Transverse colon (tissue), 4 donors: ENCODE results near the gene PDLIM1. TPM values are rescaled to one million over a fixed set of nuclear protein-coding genes. Genes with fewer than 3 reads are reported as not detected.

Experiments used
- DNase-seq: peaks from one replicate; pipeline ENCODE4 v3.0.0-alpha.2; 2019
- H3K27ac ChIP-seq, 4 donors: fragments of 200-600 bp; sonication (generic); 2 replicates each; pipeline ENCODE4 v1.5.1; 2016 to 2018; ENCODE audit warnings: inconsistent platforms in 4 of 4
- H3K27me3 ChIP-seq: fragments of 200-600 bp; sonication (generic); 2 replicates; pipeline ENCODE4 v1.5.1; 2017; ENCODE audit warnings: inconsistent platforms
- H3K36me3 ChIP-seq, 4 donors: fragments of 200-600 bp; sonication (generic); 2 replicates each; pipeline ENCODE4 v1.5.1; 2017 to 2019; ENCODE audit warnings: inconsistent platforms in 4 of 4
- H3K4me1 ChIP-seq, 4 donors: fragments of 200-600 bp; sonication (generic); 2 replicates each; pipeline ENCODE4 v1.5.1; 2017 to 2020; ENCODE audit warnings: inconsistent platforms in 4 of 4
- H3K4me3 ChIP-seq, 4 donors: fragments of 200-600 bp; sonication (generic); 1 replicate in 1 of 4; 2 replicates in 3 of 4; pipeline versions ENCODE4 v1.5.1 to v1.6.1; 2017 to 2019; ENCODE audit warnings: inconsistent platforms in 4 of 4
- H3K9me3 ChIP-seq, 2 donors: fragments of 200-600 bp; sonication (generic); 2 replicates each; pipeline ENCODE4 v1.5.1; 2017 to 2019; ENCODE audit warnings: inconsistent platforms in 2 of 2
- CTCF ChIP-seq, 5 experiments: fragments of 200-600 bp in 3 of 5; fragments of 450-650 bp in 2 of 5; sonication (generic) in 3 of 5; IDR thresholded peaks; 1 replicate in 2 of 5; 2 replicates in 3 of 5; pipeline ENCODE4 v1.5.1; 2016 to 2017; ENCODE audit warnings: antibody characterized with exemption in 5 of 5, inconsistent platforms in 3 of 5, mild to moderate bottlenecking in 2 of 5, moderate library complexity in 1 of 5
- EP300 ChIP-seq: sonication (generic); formaldehyde crosslinking; IDR thresholded peaks from one replicate; pipeline ENCODE4 v1.6.1; 2017; ENCODE audit warnings: antibody characterized with exemption, low read depth
- POLR2A ChIP-seq: fragments of 450-650 bp; IDR thresholded peaks from one replicate; pipeline ENCODE4 v1.6.1; 2016; ENCODE audit warnings: antibody characterized with exemption, mild to moderate bottlenecking, moderate library complexity
- POLR2AphosphoS5 ChIP-seq, 3 donors: sonication (generic); formaldehyde crosslinking; IDR thresholded peaks; one replicate each; pipeline ENCODE4 v1.6.1; 2016; ENCODE audit warnings: antibody characterized with exemption in 3 of 3
- WGBS, 2 donors: methylation state at CpG; one replicate each; pipeline ENCODE4 v1.1.5; 2018; ENCODE audit warnings: low coverage in 1 of 2; 5-methylcytosine and 5-hydroxymethylcytosine counted together
- in situ Hi-C, 4 donors: fragments of 200-750 bp; cut with MboI; loops; one replicate each; pipeline versions ENCODE4 v1.15.0 to v1.15.1; 2017; ENCODE audit warnings: low sequenced_read_pairs in 3 of 4, low pct_ligation_motif_present in 1 of 4, low pct_unique_long_range_greater_than_20kb in 1 of 4
- intact Hi-C: fragments of 100-400 bp; cut with DNase I; formaldehyde crosslinking; loops from one replicate; pipeline ENCODE4 v1.15.1; 2023; ENCODE audit warnings: low total_unique reads
- total RNA-seq, 4 donors: library from RNA; depleted of rRNA; stranded (reverse); fragments of >200 nt; gene quantifications; one replicate each; pipeline ENCODE4 v1.1.0, GENCODE V29; 2016

PDLIM1 gene
- total RNA-seq, 4 donors from 2014 or later: 201 to 259 (median 225) TPM

GRCh38 chr10:95314192-95314918 is 23.6 kb upstream of the PDLIM1 start:
- in situ Hi-C loops: no loop called here
- Histone ChIP-seq H3K4me1 (peaks cover 3 to 17% (median 12%) of the 10 kb centered on the region in 4 donors), H3K27ac (peak overlapping the region in 1 of 4 donors; percentile 12), H3K4me3 (no peak overlapping the region), H3K36me3 (peaks cover 0 to 6% (median 3%) of the 10 kb centered on the region in 4 donors), H3K9me3 (no peaks in the 10 kb centered on the region), H3K27me3 (no peaks in the 10 kb centered on the region)
- no peak for TF ChIP-seq POLR2AphosphoS5 (IDR thresholded peaks at IDR 0.05)
- TF ChIP-seq EP300: no peak
- TF ChIP-seq POLR2A: no peak
- TF ChIP-seq CTCF (IDR thresholded peaks at IDR 0.05): no peak
- 85 to 86% methylated on average over 3 to 4 of the region's 4 CpGs for whole genome bisulfite sequencing, 2 donors
- intact Hi-C loops: no loop called here
- no peak for DNase-seq

DNA sequence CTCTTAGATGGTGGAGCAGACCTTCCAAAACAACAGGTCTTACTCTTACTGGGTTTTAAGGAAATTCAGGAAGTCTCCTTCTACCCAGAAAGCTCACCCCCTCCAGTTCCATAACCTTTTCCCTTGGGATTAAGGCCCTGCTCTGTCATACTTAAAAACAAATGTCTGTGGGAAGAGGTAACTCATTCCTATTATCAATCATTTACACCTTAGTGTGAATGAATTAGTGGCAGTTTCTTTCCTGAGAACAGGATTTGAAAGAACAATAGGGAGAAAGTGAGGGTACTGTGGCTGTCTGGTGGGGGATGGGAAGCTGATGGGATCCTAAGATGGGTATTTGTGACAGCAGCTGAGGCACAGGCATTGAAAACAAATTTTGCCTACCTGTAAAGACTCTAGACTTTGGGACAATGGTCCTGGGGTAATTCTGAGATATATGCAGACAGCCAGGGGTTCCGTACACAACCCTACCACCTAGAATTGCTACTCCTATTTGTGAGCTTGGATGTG is 22.2 kb upstream of the PDLIM1 start:
- H3K9me3 ChIP-seq: no peaks in the 10 kb centered on the region
- TF ChIP-seq EP300: no peak
- TF ChIP-seq POLR2A: no peak
- no peak for TF ChIP-seq POLR2AphosphoS5 (IDR thresholded peaks at IDR 0.05)
- TF ChIP-seq CTCF (IDR thresholded peaks at IDR 0.05): no peak
- no peak for DNase-seq
- H3K27me3 ChIP-seq: no peaks in the 10 kb centered on the region
- no peak overlapping the region for H3K4me3 ChIP-seq
- peaks cover 3 to 30% (median 22%) of the 10 kb centered on the region in 4 donors for H3K4me1 ChIP-seq
- H3K27ac ChIP-seq: peak overlapping the region in 2 of 4 donors; percentile 15 to 35
- intact Hi-C loops: no loop called here
- in situ Hi-C loops: no loop called here
- peaks cover 0 to 6% (median 3%) of the 10 kb centered on the region in 4 donors for H3K36me3 ChIP-seq
- WGBS, 2 donors: 85% methylated on average over 1 of the region's 1 CpG; no CpG with 5 or more reads in 1 of the 2 donors

- peaks cover 0 to 6% (median 3%) of the 10 kb centered on the region in 4 donors for H3K36me3 ChIP-seq
- peaks cover 3 to 35% (median 23%) of the 10 kb centered on the region in 4 donors for H3K4me1 ChIP-seq
- no peaks in the 10 kb centered on the region for H3K27me3 ChIP-seq
- no peak for DNase-seq
- in situ Hi-C loops (no loop called here), intact Hi-C loops (no loop called here)
- no peak overlapping the region for H3K4me3 ChIP-seq
- WGBS, 2 donors: 78 to 83% methylated on average over 6 of the region's 6 CpGs
- H3K27ac ChIP-seq: peak overlapping the region in 1 of 4 donors; percentile 15
- no peaks in the 10 kb centered on the region for H3K9me3 ChIP-seq
- TF ChIP-seq EP300: no peak
- no peak for TF ChIP-seq POLR2A
- TF ChIP-seq POLR2AphosphoS5 (IDR thresholded peaks at IDR 0.05): no peak
- no peak for TF ChIP-seq CTCF (IDR thresholded peaks at IDR 0.05)
Measured at GRCh38 chr10:95312257-95312656, 21.5 kb upstream of the PDLIM1 start.

DNA sequence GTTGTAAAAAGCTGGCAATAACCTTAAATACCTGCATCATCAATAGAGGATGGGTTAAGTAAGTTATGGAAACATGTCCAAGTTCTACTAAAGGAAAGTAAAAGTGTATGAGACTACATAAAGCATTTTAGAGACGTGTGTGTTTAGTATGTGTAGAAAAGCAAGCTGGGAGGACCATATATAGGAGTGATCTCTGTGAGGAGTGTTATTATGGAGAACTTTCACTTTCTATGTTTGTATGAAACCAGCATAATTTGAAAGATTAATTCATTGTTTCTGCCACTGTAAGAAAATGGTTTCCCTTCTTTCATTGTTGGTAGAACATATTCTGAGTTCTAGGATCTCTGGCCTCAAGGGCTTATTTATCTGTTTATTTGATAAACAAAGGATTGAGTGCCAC is 19.2 kb upstream of the PDLIM1 start:
- Histone ChIP-seq H3K4me3 (no peak overlapping the region), H3K27ac (peak overlapping the region; percentile 78 to 84 (median 80)), H3K36me3 (peaks cover 0 to 6% (median 1%) of the 10 kb centered on the region in 4 donors), H3K27me3 (no peaks in the 10 kb centered on the region), H3K9me3 (no peaks in the 10 kb centered on the region), H3K4me1 (peaks cover 3 to 38% (median 23%) of the 10 kb centered on the region in 4 donors)
- 0 to 2% methylated on average over 1 of the region's 1 CpG for WGBS, 2 donors
- intact Hi-C loops (no loop called here), in situ Hi-C loops (no loop called here)
- no peak for TF ChIP-seq EP300
- TF ChIP-seq CTCF (IDR thresholded peaks at IDR 0.05): no peak
- no peak for TF ChIP-seq POLR2A
- no peak for TF ChIP-seq POLR2AphosphoS5 (IDR thresholded peaks at IDR 0.05)
- no peak for DNase-seq
